DND-41 (cell line): ENCODE measurements around the gene MSH3.

Experiments used
- ATAC-seq: fragments of 200-7000 bp; cut with Tn5 transposase; 3 replicates; pipeline ENCODE4 v1.9.1; 2021; ENCODE audit warnings: low read depth; ENCODE audit not compliant: insufficient read depth
- DNase-seq: peaks from one replicate; pipeline ENCODE4 v3.0.0-alpha.2; 2020
- H2AFZ ChIP-seq: 2 replicates; pipeline ENCODE4 v1.6.0; 2012; ENCODE audit warnings: low read depth, low read length
- H3K27ac ChIP-seq: 2 replicates; pipeline ENCODE4 v1.5.1; 2012; ENCODE audit warnings: low read length, inconsistent platforms
- H3K27me3 ChIP-seq: fragments of 200-600 bp; sonication (generic); 2 replicates; pipeline ENCODE4 v1.6.0; 2012; ENCODE audit warnings: low read length, mild to moderate bottlenecking, inconsistent platforms; ENCODE audit not compliant: insufficient read depth, poor library complexity
- H3K36me3 ChIP-seq: 2 replicates; pipeline ENCODE4 v1.5.1; 2012; ENCODE audit warnings: low read length, inconsistent platforms; ENCODE audit not compliant: insufficient read depth
- H3K4me1 ChIP-seq: 2 replicates; pipeline ENCODE4 v1.5.1; 2012; ENCODE audit warnings: mild to moderate bottlenecking, low read length; ENCODE audit not compliant: insufficient read depth
- H3K4me2 ChIP-seq: 2 replicates; pipeline ENCODE4 v1.6.0; 2012; ENCODE audit warnings: mild to moderate bottlenecking, moderate library complexity, low read length, inconsistent platforms; ENCODE audit not compliant: insufficient read depth
- H3K4me3 ChIP-seq, 2 experiments: fragments of 200-600 bp in 1 of 2; shearing (Covaris generic) in 1 of 2; 2 replicates each; pipeline ENCODE4 v1.5.1; 2012 to 2016; ENCODE audit warnings: inconsistent platforms in 2 of 2, low read length in 2 of 2, mild to moderate bottlenecking in 2 of 2, low read depth in 1 of 2, moderate library complexity in 1 of 2
- H3K79me2 ChIP-seq: 2 replicates; pipeline ENCODE4 v1.6.0; 2012; ENCODE audit warnings: low read length, inconsistent platforms; ENCODE audit not compliant: insufficient read depth
- H3K9ac ChIP-seq: 2 replicates; pipeline ENCODE4 v1.6.0; 2012; ENCODE audit warnings: low read depth, mild to moderate bottlenecking, inconsistent platforms, low read length, moderate library complexity
- H3K9me3 ChIP-seq: 2 replicates; pipeline ENCODE4 v1.5.1; 2012; ENCODE audit warnings: low read length, moderate library complexity, mild to moderate bottlenecking, inconsistent platforms; ENCODE audit not compliant: insufficient read depth, severe bottlenecking
- H4K20me1 ChIP-seq: 2 replicates; pipeline ENCODE4 v1.6.0; 2012; ENCODE audit warnings: low read length; ENCODE audit not compliant: insufficient read depth
- CTCF ChIP-seq: IDR thresholded peaks from 2 replicates; pipeline ENCODE4 v1.5.1; 2012; ENCODE audit warnings: borderline replicate concordance, low read length, moderate library complexity, mild to moderate bottlenecking; ENCODE audit not compliant: poor library complexity, severe bottlenecking; ENCODE audit errors: extremely low read depth
- EZH2 ChIP-seq: IDR thresholded peaks from 3 replicates; pipeline ENCODE4 v1.6.1; 2012; ENCODE audit warnings: borderline replicate concordance, low read depth, mild to moderate bottlenecking, moderate library complexity, low read length, inconsistent platforms; ENCODE audit not compliant: severe bottlenecking

The MSH3 gene

GRCh38 chr5:80720181-80720580 is 65.7 kb downstream of the MSH3 start:
- ATAC-seq (no peak), DNase-seq (no peak)
- Histone ChIP-seq H3K4me3 (no peak overlapping the region), H3K9ac (no peak overlapping the region), H2AFZ (no peak overlapping the region), H3K79me2 (no peaks in the 10 kb centered on the region), H3K27me3 (no peaks in the 10 kb centered on the region), H3K27ac (no peak overlapping the region), H3K36me3 (peaks cover 42% of the 10 kb centered on the region), H3K4me2 (no peak overlapping the region), H3K4me1 (no peaks in the 10 kb centered on the region), H3K9me3 (peaks cover 10% of the 10 kb centered on the region), H4K20me1 (no peaks in the 10 kb centered on the region)
- no peak for TF ChIP-seq EZH2
- no peak for TF ChIP-seq CTCF

GRCh38 chr5:80722916-80723315 is 68.5 kb downstream of the MSH3 start:
- DNase-seq (no peak), ATAC-seq (no peak)
- no peaks in the 10 kb centered on the region for H3K27me3 ChIP-seq
- no peak overlapping the region for H3K4me2 ChIP-seq
- no peaks in the 10 kb centered on the region for H3K79me2 ChIP-seq
- H3K27ac ChIP-seq: no peak overlapping the region
- TF ChIP-seq EZH2: no peak
- no peak for TF ChIP-seq CTCF
- peaks cover 56% of the 10 kb centered on the region for H3K36me3 ChIP-seq
- no peaks in the 10 kb centered on the region for H4K20me1 ChIP-seq
- H3K4me3 ChIP-seq: no peak overlapping the region
- H3K9me3 ChIP-seq: peaks cover 10% of the 10 kb centered on the region
- H3K9ac ChIP-seq: no peak overlapping the region
- H3K4me1 ChIP-seq: no peaks in the 10 kb centered on the region
- H2AFZ ChIP-seq: no peak overlapping the region

- Histone ChIP-seq H3K36me3 (peaks cover 54% of the 10 kb centered on the region), H3K4me2 (no peak overlapping the region), H4K20me1 (no peaks in the 10 kb centered on the region)
Measured at GRCh38 chr5:80725446-80725845, 71.0 kb downstream of the MSH3 start.

More at GRCh38 chr5:80725446-80725845, 71.0 kb downstream of the MSH3 start:
- H3K27me3 ChIP-seq: no peaks in the 10 kb centered on the region
- TF ChIP-seq CTCF (no peak), EZH2 (no peak)
- no peak overlapping the region for H3K4me3 ChIP-seq
- peaks cover under 1% of the 10 kb centered on the region for H3K9me3 ChIP-seq
- no peaks in the 10 kb centered on the region for H3K4me1 ChIP-seq
- ATAC-seq: no peak
- no peaks in the 10 kb centered on the region for H3K79me2 ChIP-seq
- H3K27ac ChIP-seq: no peak overlapping the region
- no peak overlapping the region for H2AFZ ChIP-seq
- H3K9ac ChIP-seq: no peak overlapping the region
- DNase-seq: no peak
